K562 (cell line): Measurements from ENCODE around the gene CLP1. TPM values are rescaled to one million over a fixed set of nuclear protein-coding genes. Genes with fewer than 3 reads are reported as not detected.

Experiments
- BHLHE40 ChIP-seq: IDR thresholded peaks from 2 replicates; pipeline ENCODE4 v1.6.1; 2011; ENCODE audit warnings: low read length, improper control_type of control experiment
- ELF1 ChIP-seq: fragments of 200-800 bp; sonication (Bioruptor generic); IDR thresholded peaks from 2 replicates; pipeline ENCODE4 v1.6.1; 2016; ENCODE audit warnings: missing genetic modification characterization, missing compliant biosample characterization
- ELF4 ChIP-seq: fragments of 450-650 bp; formaldehyde crosslinking; IDR thresholded peaks from 2 replicates; pipeline ENCODE4 v1.4.0; 2022; ENCODE audit warnings: missing genetic modification characterization
- FOXM1 ChIP-seq, 2 experiments: fragments of 450-650 bp in 1 of 2; sonication (generic) in 1 of 2; formaldehyde crosslinking in 1 of 2; IDR thresholded peaks; 2 replicates each; pipeline versions ENCODE4 v1.6.1 to v1.9.0; 2017 to 2022; ENCODE audit warnings: low read depth in 2 of 2, mild to moderate bottlenecking in 2 of 2, missing genetic modification reagents in 1 of 2, moderate library complexity in 1 of 2
- HDGF ChIP-seq: fragments of 450-650 bp; IDR thresholded peaks from 2 replicates; pipeline ENCODE4 v1.6.1; 2016
- L3MBTL2 ChIP-seq: fragments of 450-650 bp; IDR thresholded peaks from 2 replicates; pipeline ENCODE4 v1.6.1; 2016; ENCODE audit warnings: mild to moderate bottlenecking, moderate library complexity
- MEF2D ChIP-seq: conservative IDR thresholded peaks from 2 replicates; pipeline ENCODE4 v1.6.1; 2016; ENCODE audit warnings: low read depth, missing genetic modification characterization, missing compliant biosample characterization
- NFYB ChIP-seq: IDR thresholded peaks from 2 replicates; pipeline ENCODE4 v1.6.1; 2011; ENCODE audit warnings: mild to moderate bottlenecking, moderate library complexity; ENCODE audit not compliant: insufficient read length; ENCODE audit errors: extremely low read depth
- SMAD4 ChIP-seq: fragments of 250-450 bp; sonication (Bioruptor Pico); conservative IDR thresholded peaks from 2 replicates; pipeline ENCODE4 v1.8.0; 2021; ENCODE audit warnings: inconsistent platforms, mild to moderate bottlenecking, moderate library complexity
- SMARCA4 ChIP-seq: fragments of 450-650 bp; IDR thresholded peaks from 2 replicates; pipeline ENCODE4 v1.6.1; 2016
- TARDBP ChIP-seq: fragments of 450-650 bp; IDR thresholded peaks from 2 replicates; pipeline ENCODE4 v1.6.1; 2016
- TBP ChIP-seq: optimal IDR thresholded peaks from 2 replicates; pipeline ENCODE3; 2011; ENCODE audit warnings: low read depth, low read length, improper control_type of control experiment
- TEAD1 ChIP-seq, 2 experiments: fragments of 450-650 bp in 1 of 2; sonication (generic) in 1 of 2; formaldehyde crosslinking; IDR thresholded peaks; 2 replicates each; pipeline versions ENCODE4 v1.4.0 to v1.8.0; 2020 to 2022; ENCODE audit warnings: mild to moderate bottlenecking in 2 of 2, missing genetic modification reagents in 1 of 2
- ZC3H4 ChIP-seq: sonication (generic); formaldehyde crosslinking; IDR thresholded peaks from 2 replicates; pipeline ENCODE4 v1.9.0; 2021; ENCODE audit warnings: missing genetic modification reagents, borderline replicate concordance
- polyA plus RNA-seq, 8 experiments: library from polyadenylated mRNA; depleted of rRNA in 4 of 8; stranded (reverse) in 5 of 8; unstranded in 3 of 8; fragments of >200 nt; fragmentation: Nextera tagmentation in 2 of 8; fragmentation: Illumina TruSeq in 1 of 8; extraction: Ambion mirVana in 2 of 8; extraction: Trizol in 1 of 8; gene quantifications; 2 replicates each; pipeline versions ENCODE4 v1.2.1 to v1.2.3, GENCODE V29; 2011 to 2014; ENCODE audit warnings: inconsistent platforms in 1 of 8, missing spikeins in 1 of 8
- total RNA-seq, 7 experiments: library from RNA; depleted of rRNA in 6 of 7; stranded (reverse); fragments of >200 nt in 6 of 7; fragmentation: Illumina TruSeq in 2 of 7; extraction: Trizol in 2 of 7; gene quantifications; 2 replicates each; pipeline versions ENCODE4 v1.2.1 to v1.2.3, GENCODE V29; 2011 to 2021; ENCODE audit warnings: low replicate concordance in 1 of 7
- TF ChIP-seq, protein P1 (sequence below): sonication (generic); formaldehyde crosslinking; IDR thresholded peaks from 2 replicates; pipeline ENCODE4 v1.8.0; 2022; ENCODE audit warnings: mild to moderate bottlenecking, missing genetic modification reagents

Gene CLP1
- total and polyA plus RNA-seq, 9 of the 15 experiments (the other 6 are each of a cell fraction or from before 2014, with no cell fraction given): 19.1 to 46.2 (median 27.8) TPM

DNA sequence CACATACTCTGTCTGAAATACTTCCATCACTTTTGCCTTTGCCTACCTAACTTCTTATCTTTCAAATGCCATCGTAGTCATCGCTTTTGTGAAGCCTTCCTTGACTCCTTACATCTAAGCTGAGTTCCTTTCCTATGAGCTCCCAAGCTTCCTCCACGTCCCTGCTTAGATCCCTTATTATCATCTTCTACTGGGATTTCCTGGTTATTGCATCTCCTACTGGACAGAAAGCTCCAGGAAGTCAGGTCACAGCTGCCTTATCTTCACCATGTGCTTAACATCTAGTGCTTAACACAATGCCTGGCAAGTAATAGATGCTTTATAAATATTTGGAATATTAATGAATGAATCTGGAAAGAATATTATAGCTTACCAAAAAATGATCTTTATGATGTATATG, 13.8 kb upstream of the CLP1 start (continued):
- TF ChIP-seq TEAD1 (CRISPR knock-in tag; IDR thresholded peaks at IDR 0.05): no peak
- TF ChIP-seq, protein P1, sequence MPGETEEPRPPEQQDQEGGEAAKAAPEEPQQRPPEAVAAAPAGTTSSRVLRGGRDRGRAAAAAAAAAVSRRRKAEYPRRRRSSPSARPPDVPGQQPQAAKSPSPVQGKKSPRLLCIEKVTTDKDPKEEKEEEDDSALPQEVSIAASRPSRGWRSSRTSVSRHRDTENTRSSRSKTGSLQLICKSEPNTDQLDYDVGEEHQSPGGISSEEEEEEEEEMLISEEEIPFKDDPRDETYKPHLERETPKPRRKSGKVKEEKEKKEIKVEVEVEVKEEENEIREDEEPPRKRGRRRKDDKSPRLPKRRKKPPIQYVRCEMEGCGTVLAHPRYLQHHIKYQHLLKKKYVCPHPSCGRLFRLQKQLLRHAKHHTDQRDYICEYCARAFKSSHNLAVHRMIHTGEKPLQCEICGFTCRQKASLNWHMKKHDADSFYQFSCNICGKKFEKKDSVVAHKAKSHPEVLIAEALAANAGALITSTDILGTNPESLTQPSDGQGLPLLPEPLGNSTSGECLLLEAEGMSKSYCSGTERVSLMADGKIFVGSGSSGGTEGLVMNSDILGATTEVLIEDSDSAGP: no peak
- no peak for TF ChIP-seq ZC3H4 (CRISPR knock-in tag)
- TF ChIP-seq SMAD4 (CRISPR knock-in tag): no peak
- no peak for TF ChIP-seq TARDBP
- TF ChIP-seq BHLHE40: no peak
- TF ChIP-seq HDGF: no peak
- TF ChIP-seq MEF2D (tag): no peak
- 0 out of 2 replicates have a peak, but pooled peaks have one; percentile 13 for TF ChIP-seq ELF4 (CRISPR knock-in tag)
- peak; percentile 68 for TF ChIP-seq L3MBTL2
- no peak for TF ChIP-seq NFYB
- TF ChIP-seq SMARCA4: no peak
- TF ChIP-seq TBP: no peak
- no peak for TF ChIP-seq FOXM1 (IDR thresholded peaks at IDR 0.05; ENCODE audit: low read depth)
- no peak for TF ChIP-seq FOXM1 (CRISPR knock-in tag; IDR thresholded peaks at IDR 0.05; ENCODE audit: low read depth)
- peak; percentile 66; the same call in 1 of the 2 replicates for TF ChIP-seq ELF1 (tag)
